Natural killer cell treated with Interleukin-12 subunit alpha and Interleukin-12 subunit beta and Interleukin-15 and Interleukin-18, amount 100 ng/mL, for 72 hours (primary cell): Measurements from ENCODE around the gene TMEM165. TPM values are rescaled to one million over a fixed set of nuclear protein-coding genes. Genes with fewer than 3 reads are reported as not detected.
"Not testable (repeated sequence)": the region's sequence is repeated elsewhere in the genome, so short reads cannot be mapped to it uniquely, and the experiment has no call there.

ENCODE experiments used
- ATAC-seq, 2 donors: fragments of 150-1000 bp; cut with Tn5 transposase in 1 of 2; sonication (Bioruptor Pico), chemical (Tn5 transposase) in 1 of 2; 2 replicates each; pipeline ENCODE4 v1.10.0; 2021
- DNase-seq: peaks from one replicate; pipeline ENCODE4 v3.0.0; 2022; ENCODE audit warnings: low spot score
- H3K27ac Mint-ChIP-seq, 2 donors: 1 replicate in 1 of 2; 2 replicates in 1 of 2; pipeline ENCODE4 v1.8.0; 2022; ENCODE audit warnings: mixed read lengths in 2 of 2, mild to moderate bottlenecking in 1 of 2, moderate library complexity in 1 of 2
- H3K27me3 Mint-ChIP-seq, 2 donors: 1 replicate in 1 of 2; 2 replicates in 1 of 2; pipeline ENCODE4 v1.8.0; 2022; ENCODE audit warnings: mixed read lengths in 2 of 2
- H3K36me3 Mint-ChIP-seq: one replicate; pipeline ENCODE4 v1.8.0; 2022; ENCODE audit warnings: mixed read lengths
- H3K4me1 Mint-ChIP-seq, 2 donors: 1 replicate in 1 of 2; 2 replicates in 1 of 2; pipeline ENCODE4 v1.8.0; 2022; ENCODE audit warnings: low read depth in 2 of 2, mixed read lengths in 2 of 2, mild to moderate bottlenecking in 1 of 2
- H3K4me3 Mint-ChIP-seq: one replicate; pipeline ENCODE4 v1.8.0; 2022; ENCODE audit warnings: mixed read lengths
- H3K9me3 Mint-ChIP-seq: 2 replicates; pipeline ENCODE4 v1.8.0; 2022; ENCODE audit warnings: mixed read lengths
- total RNA-seq, 2 donors: library from RNA; stranded (reverse); gene quantifications; one replicate each; pipeline ENCODE4 v1.2.3, GENCODE V29; 2022

Gene TMEM165
- total RNA-seq, 2 donors from 2014 or later: 134 to 157 TPM

DNA sequence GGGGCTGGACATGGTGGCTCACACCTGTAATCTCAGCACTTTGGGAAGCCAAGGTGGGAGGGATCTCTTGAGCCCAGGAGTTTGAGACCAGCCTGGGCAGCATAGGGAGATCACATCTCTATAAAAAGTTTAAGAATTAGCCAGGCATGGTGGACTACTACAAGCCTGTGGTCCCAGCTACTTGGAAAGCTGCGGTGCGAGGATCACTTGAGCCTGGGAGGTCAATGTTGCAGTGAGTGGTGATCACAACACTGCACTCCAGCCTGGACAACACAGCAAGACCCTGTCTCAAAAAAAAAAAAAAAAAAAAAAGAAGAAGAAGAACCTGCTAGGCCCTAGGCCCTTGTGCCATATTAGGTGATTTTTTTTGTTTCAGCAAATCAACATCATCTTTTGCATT, 37.5 kb upstream of the TMEM165 start:
- Mint-ChIP-seq H3K4me1 (peaks cover 26 to 30% of the 10 kb centered on the region in 2 donors), H3K9me3 (no peaks in the 10 kb centered on the region), H3K27me3 (no peaks in the 10 kb centered on the region), H3K36me3 (peaks cover 6% of the 10 kb centered on the region), H3K4me3 (peak overlapping the region; percentile 57), H3K27ac (peak overlapping the region; percentile 63 to 82)
- ATAC-seq (no peak), DNase-seq (no peak)

DNA sequence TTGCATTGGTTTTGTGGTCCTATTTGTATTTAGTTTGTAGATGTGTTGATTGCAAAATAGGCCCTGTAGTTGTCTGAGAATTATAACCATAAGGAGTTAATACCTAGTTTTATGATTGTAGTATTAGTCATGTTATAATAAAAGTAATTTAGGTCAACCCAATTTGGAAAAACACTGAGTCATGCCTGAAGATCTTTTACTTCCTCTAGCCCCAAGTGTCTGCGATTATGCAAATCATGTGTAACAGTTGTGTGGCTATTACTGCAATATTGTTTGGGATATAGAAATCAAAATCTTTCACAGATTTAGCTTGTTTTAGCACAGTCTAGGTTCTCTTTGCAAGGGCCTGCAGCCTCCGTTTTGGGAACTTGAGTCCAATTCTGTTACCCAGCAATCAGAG, 37.1 kb upstream of the TMEM165 start:
- ATAC-seq: peak; percentile 90 to 92
- Mint-ChIP-seq H3K9me3 (no peaks in the 10 kb centered on the region), H3K27ac (peak overlapping the region; percentile 63 to 82), H3K27me3 (no peaks in the 10 kb centered on the region), H3K4me3 (peak overlapping the region; percentile 57), H3K4me1 (peaks cover 26 to 30% of the 10 kb centered on the region in 2 donors), H3K36me3 (peaks cover 6% of the 10 kb centered on the region)
- DNase-seq: no peak

DNA sequence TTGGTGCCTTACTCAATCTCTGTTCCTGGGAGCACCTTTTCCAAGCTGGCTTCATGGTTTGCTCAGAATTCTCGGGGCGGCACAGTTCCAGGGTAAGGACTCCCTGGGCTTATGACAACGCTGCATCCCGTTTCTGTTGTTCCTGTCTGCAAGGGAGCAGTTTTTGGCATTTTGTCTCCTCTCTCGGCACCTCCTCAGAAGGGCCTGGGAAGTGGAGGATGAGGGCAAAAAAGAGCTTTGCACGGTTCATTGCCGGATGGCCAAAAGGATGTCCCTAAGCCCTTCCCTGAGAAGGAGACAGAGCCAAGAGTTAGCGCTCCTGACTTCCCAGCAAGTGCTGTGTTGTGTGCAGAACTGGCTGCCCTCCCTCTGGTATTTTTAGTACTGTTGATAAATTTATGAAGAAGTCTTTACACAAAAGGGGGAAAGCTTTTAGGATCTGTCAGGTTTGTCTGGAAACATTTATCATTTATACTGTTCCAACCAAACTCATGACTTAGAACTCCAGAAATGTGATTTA, 36.3 kb upstream of the TMEM165 start:
- H3K4me1 Mint-ChIP-seq: peaks cover 26 to 30% of the 10 kb centered on the region in 2 donors
- H3K9me3 Mint-ChIP-seq: no peaks in the 10 kb centered on the region
- ATAC-seq: no peak
- DNase-seq: no peak
- peaks cover 4% of the 10 kb centered on the region for H3K36me3 Mint-ChIP-seq
- H3K4me3 Mint-ChIP-seq: peak overlapping the region; percentile 32
- H3K27me3 Mint-ChIP-seq: no peaks in the 10 kb centered on the region
- H3K27ac Mint-ChIP-seq: peak overlapping the region; percentile 39 to 82

DNA sequence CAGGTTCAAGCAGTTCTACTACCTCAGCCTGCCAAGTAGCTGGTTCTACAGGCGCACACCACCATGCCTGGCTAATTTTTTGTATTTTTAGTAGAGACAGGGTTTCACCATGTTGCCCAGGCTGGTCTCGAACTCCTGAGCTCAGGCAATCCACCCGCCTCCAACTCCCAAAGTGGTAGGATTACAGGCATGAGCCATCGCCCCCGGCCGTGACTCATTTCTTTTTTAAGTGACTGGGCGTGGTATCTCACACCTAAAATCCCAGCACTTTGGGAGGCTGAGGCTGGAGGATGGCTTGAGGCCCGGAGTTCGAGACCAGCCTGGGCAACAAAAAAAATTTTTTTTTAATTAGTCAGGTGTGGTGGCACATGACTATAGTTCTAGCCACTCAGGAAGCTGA, 32.8 kb upstream of the TMEM165 start:
- not testable (repeated sequence) for ATAC-seq, DNase-seq, H3K27me3 Mint-ChIP-seq, H3K36me3 Mint-ChIP-seq, H3K9me3 Mint-ChIP-seq, H3K4me3 Mint-ChIP-seq
- Mint-ChIP-seq H3K4me1 (peaks cover 10 to 17% of the 10 kb centered on the region in 2 donors), H3K27ac (peak overlapping the region in 1 of 2 donors; percentile 19)

DNA sequence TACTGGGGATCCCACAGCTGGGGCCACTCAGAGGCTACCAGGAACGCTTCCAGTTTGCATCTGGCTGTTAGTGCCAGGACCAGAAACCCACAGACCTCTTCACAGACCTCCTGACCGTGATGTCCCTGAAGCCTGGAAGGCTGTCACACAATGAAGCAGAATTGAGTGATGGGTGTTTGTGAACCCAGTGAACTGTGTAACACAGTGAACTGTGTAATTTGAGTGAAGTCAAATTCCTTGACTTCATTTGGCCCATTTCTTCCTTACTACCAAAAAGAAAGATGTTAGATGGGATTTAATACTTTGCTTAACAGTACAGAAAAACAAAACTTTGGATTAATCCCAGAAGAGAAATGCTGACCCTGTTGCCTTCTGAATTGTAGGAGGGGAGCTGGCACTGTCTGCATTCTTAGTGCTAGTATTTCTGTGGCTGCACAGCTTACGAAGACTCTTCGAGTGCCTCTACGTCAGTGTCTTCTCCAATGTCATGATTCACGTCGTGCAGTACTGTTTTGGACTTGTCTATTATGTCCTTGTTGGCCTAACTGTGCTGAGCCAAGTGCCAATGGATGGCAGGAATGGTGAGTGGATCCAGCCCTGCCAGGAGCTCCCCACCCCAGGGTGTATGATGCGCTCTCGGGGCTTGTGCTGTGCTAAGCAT, 31.9 kb upstream of the TMEM165 start:
- H3K36me3 Mint-ChIP-seq: no peaks in the 10 kb centered on the region
- ATAC-seq: no peak
- no peaks in the 10 kb centered on the region for H3K9me3 Mint-ChIP-seq
- no peak for DNase-seq
- H3K27ac Mint-ChIP-seq: peak overlapping the region in 1 of 2 donors; percentile 53
- no peak overlapping the region for H3K4me3 Mint-ChIP-seq
- no peaks in the 10 kb centered on the region for H3K27me3 Mint-ChIP-seq
- H3K4me1 Mint-ChIP-seq: peaks cover 4 to 8% of the 10 kb centered on the region in 2 donors

DNA sequence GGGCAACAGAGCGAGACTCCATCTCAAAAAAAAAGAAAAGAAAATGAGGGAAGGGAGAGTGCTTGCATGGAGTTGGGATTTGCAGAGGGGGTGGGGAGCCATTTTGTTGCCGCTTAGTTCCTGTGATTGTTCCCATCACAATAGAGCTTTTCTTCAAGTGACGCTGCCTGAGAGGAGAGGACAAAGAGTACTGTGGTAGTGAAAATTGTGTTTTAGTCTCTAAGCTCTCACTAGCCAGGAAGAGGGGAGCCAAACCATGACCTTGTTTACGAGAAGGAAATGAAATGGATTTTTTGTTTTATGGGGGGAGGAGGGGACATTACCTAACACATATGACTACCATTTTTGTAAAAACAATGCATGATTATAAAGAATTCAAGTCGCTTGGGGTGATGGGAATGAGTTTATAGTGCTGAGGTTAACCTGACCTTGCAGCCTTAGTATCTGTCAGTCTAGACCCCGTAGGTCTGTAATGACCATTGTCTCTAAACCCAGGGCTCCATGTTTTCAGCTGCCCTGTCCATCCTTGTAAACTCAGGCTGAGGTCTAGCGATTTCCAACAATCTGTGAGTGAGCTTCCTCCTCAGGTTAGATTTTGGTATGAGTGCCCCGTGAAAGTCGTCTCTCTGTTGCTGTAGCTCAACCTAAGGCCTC, 30.9 kb upstream of the TMEM165 start:
- H3K27me3 Mint-ChIP-seq: no peaks in the 10 kb centered on the region
- ATAC-seq (no peak), DNase-seq (no peak)
- H3K4me1 Mint-ChIP-seq: no peaks in the 10 kb centered on the region
- peaks cover 1% of the 10 kb centered on the region for H3K36me3 Mint-ChIP-seq
- no peak overlapping the region for H3K27ac Mint-ChIP-seq
- no peak overlapping the region for H3K4me3 Mint-ChIP-seq
- H3K9me3 Mint-ChIP-seq: no peaks in the 10 kb centered on the region

DNA sequence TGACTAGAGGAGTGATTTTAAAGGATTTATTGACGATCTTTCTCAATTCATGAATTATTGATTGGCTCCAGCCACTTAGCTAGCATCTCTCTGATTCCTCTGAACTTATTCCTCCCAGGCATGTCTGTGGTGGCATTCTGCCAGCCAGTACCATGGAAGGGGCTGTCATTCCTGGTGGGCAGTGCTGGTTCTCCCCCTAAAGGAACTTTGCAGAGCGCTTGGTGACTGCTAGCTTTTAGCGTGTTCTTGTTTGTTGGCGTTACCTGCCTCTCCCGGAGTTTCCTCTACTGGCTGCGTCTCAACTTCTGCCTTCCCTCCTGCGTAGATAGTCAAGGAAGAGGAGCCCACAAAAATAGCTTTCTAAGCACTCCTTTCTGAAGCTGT, 30.4 kb upstream of the TMEM165 start:
- Mint-ChIP-seq H3K36me3 (peaks cover 5% of the 10 kb centered on the region), H3K4me3 (no peak overlapping the region), H3K27me3 (no peaks in the 10 kb centered on the region), H3K9me3 (no peaks in the 10 kb centered on the region), H3K27ac (no peak overlapping the region), H3K4me1 (no peaks in the 10 kb centered on the region)
- DNase-seq: no peak
- ATAC-seq: no peak

DNA sequence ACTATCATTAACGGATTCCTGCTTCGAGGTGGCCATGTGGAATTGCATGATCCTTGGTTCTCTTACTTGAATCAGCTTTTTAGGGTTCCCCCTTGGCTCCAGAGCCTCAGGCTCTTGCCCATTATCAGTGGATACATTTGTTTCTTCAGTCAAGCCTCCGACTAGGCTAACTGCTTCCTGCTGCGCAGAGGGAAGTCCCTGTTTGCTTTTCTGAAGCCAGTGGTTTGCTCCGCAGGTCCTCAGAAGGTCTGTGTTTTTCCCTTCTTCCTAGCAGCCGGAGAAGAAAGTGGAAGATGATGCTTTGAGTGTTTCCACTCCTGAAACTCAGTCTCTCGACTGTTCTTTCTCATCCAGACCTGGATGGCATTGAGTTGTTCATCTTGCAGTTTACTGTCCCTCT, 29.1 kb upstream of the TMEM165 start:
- no peaks in the 10 kb centered on the region for H3K9me3 Mint-ChIP-seq
- no peak overlapping the region for H3K27ac Mint-ChIP-seq
- no peaks in the 10 kb centered on the region for H3K27me3 Mint-ChIP-seq
- DNase-seq (no peak), ATAC-seq (no peak)
- peaks cover 5% of the 10 kb centered on the region for H3K36me3 Mint-ChIP-seq
- H3K4me3 Mint-ChIP-seq: no peak overlapping the region
- no peaks in the 10 kb centered on the region for H3K4me1 Mint-ChIP-seq

DNA sequence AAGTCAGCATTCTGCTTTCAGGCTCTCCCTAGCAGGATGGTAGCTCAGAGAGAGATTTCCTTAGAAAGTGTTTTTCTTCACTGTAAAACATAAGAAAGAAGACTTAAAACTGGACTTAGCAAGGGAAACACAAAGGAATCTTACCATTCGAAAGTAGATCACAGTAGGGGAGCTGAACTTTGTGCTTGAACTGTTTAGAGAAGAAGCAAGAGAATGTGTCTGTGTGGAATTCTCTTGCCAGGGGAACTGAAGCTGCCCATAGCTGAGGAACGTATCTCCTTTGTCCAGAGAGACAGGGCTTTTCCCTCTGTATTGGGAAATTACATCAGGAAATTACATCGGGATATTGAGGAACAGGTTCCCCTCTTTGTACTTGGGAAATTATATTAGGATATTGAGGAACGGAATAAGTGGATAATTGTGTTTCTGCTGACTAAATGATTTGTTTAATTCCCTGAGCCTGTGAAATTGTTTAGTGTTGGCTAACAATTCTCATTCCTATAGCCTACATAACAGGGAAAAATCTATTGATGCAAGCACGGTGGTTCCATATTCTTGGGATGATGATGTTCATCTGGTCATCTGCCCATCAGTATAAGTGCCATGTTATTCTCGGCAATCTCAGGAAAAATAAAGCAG, 28.6 kb upstream of the TMEM165 start:
- H3K27me3 Mint-ChIP-seq: no peaks in the 10 kb centered on the region
- no peak for ATAC-seq
- no peak overlapping the region for H3K4me3 Mint-ChIP-seq
- peaks cover 5% of the 10 kb centered on the region for H3K36me3 Mint-ChIP-seq
- no peak for DNase-seq
- H3K27ac Mint-ChIP-seq: no peak overlapping the region
- no peaks in the 10 kb centered on the region for H3K4me1 Mint-ChIP-seq
- H3K9me3 Mint-ChIP-seq: no peaks in the 10 kb centered on the region

DNA sequence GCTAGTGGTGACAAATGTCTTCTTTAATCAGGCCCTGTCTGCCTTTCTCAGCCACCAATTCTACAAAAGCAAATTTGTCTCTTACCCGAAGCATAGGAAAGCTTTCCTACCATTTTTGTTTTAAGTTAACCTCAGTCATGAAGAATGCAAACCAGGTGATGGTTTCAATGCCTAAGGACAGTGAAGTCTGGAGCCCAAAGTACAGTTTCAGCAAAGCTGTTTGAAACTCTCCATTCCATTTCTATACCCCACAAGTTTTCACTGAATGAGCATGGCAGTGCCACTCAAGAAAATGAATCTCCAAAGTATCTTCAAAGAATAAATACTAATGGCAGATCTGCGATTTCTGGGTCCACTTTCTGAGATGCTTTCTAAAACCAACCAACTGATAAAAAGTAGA, 25.8 kb upstream of the TMEM165 start:
- Mint-ChIP-seq H3K27ac (no peak overlapping the region), H3K36me3 (peaks cover 5% of the 10 kb centered on the region), H3K27me3 (no peaks in the 10 kb centered on the region), H3K4me1 (no peaks in the 10 kb centered on the region), H3K9me3 (no peaks in the 10 kb centered on the region), H3K4me3 (no peak overlapping the region)
- DNase-seq (no peak), ATAC-seq (no peak)

DNA sequence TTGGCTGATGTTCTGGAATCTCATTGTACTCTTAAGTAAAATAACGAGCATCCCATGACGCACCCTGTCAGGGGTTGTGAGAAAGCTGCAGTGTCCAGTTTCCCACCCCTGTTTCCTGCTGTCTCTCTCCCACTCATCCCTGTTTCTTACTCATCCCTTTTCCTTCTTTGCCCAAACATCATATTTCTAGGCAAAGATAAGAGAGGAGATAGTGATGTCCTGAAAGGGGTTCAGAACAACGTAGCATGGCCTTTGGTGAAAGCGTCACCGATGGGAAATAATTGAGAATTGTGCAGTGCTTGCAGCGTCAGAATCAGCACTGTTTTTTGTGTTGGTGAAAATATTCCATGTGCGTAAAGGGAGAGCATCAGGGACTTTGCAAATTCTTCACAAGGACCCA, 23.5 kb upstream of the TMEM165 start:
- no peak for ATAC-seq
- peaks cover 5% of the 10 kb centered on the region for H3K36me3 Mint-ChIP-seq
- no peak overlapping the region for H3K4me3 Mint-ChIP-seq
- no peak for DNase-seq
- no peaks in the 10 kb centered on the region for H3K9me3 Mint-ChIP-seq
- no peaks in the 10 kb centered on the region for H3K4me1 Mint-ChIP-seq
- no peak overlapping the region for H3K27ac Mint-ChIP-seq
- no peaks in the 10 kb centered on the region for H3K27me3 Mint-ChIP-seq

DNA sequence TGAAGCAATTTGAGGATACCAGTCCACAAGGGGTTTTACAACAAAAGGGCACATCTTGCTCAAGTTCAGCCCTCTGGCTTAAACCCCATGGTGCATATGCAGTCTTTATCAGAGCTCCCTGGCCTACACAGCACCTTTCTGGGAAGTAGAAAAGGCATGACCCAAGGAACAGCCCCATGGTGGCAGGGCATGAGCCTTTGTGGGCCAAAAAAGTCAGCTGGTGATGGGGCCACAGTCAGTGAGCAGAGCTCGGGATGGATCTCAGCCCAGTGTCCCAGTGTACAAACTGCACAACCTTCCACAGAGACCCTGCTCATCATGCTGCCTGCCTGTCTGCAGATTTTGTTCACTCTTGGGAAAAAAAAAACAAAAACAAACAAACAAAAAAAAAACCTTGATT, 22.3 kb upstream of the TMEM165 start:
- Mint-ChIP-seq H3K36me3 (peaks cover 5% of the 10 kb centered on the region), H3K27ac (no peak overlapping the region), H3K27me3 (no peaks in the 10 kb centered on the region), H3K9me3 (no peaks in the 10 kb centered on the region), H3K4me1 (no peaks in the 10 kb centered on the region), H3K4me3 (no peak overlapping the region)
- ATAC-seq: no peak
- DNase-seq: no peak

DNA sequence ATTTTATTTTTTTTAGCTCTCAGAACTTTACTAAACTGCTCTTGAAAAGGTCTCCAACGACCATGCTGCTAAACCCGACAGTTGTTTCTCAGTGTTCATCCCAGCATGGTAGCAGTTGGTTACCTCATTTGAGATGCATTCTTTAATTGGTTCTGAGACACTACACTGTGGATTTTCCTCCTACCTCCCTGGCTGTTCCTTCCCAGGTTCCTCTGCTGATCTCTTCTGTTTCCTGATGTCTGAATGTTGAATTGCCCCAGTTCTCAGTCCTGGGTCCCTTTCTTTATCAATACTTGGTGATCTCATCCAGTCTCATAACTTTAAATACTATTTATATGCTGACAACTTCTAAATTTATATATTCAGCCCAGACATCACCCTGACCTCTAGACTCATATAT, 19.1 kb upstream of the TMEM165 start:
- Mint-ChIP-seq H3K36me3 (no peaks in the 10 kb centered on the region), H3K9me3 (no peaks in the 10 kb centered on the region), H3K27me3 (peaks cover 0 to 3% of the 10 kb centered on the region in 2 donors), H3K27ac (no peak overlapping the region), H3K4me3 (no peak overlapping the region), H3K4me1 (no peaks in the 10 kb centered on the region)
- no peak for DNase-seq
- ATAC-seq: no peak
